ELR (cell line): ENCODE measurements around the gene GRK6.
A peak's percentile ranks its signal among the peaks of the same experiment; 100 is the strongest.

Experiments
- DNase-seq: peaks from one replicate; pipeline ENCODE4 v3.0.0-alpha.2; 2015; ENCODE audit warnings: low read depth

GRK6 gene

DNA sequence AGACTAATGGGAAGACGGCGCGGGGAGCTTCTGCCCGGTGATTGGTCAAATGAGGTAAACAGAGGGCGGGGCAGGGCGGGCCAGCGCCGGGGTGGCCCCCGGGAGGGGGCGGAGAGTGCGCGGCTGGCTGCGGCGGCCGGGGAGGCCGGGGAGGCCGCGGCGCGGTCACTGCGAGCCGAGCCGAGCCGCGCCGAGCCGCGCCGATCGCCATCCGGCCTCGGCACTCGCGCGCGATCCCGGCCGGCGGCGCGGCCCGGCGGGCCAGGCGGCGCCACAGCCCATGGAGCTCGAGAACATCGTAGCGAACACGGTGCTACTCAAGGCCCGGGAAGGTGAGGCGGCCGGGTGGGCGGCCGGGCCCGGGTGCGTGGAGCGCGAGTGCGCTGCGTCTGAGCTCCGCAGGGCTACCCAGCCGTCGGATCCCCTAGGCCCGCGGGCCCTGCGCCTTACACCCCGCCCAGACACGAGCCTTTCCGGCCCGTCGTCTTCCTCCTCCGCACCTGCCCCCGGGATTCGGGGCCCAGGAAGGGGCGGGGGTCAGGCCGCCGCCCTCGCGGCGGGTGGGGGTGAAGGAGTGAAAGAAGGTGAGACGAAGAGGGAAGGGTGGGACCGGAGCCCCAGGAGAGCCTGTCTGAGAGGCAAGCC, at the start of gene GRK6:
TSS of gene GRK6 (plus strand) at position 111 of the 645 bp plus-strand sequence. CDS start at position 281, 170 bp downstream.
- DNase-seq: peak; percentile 60

DNA sequence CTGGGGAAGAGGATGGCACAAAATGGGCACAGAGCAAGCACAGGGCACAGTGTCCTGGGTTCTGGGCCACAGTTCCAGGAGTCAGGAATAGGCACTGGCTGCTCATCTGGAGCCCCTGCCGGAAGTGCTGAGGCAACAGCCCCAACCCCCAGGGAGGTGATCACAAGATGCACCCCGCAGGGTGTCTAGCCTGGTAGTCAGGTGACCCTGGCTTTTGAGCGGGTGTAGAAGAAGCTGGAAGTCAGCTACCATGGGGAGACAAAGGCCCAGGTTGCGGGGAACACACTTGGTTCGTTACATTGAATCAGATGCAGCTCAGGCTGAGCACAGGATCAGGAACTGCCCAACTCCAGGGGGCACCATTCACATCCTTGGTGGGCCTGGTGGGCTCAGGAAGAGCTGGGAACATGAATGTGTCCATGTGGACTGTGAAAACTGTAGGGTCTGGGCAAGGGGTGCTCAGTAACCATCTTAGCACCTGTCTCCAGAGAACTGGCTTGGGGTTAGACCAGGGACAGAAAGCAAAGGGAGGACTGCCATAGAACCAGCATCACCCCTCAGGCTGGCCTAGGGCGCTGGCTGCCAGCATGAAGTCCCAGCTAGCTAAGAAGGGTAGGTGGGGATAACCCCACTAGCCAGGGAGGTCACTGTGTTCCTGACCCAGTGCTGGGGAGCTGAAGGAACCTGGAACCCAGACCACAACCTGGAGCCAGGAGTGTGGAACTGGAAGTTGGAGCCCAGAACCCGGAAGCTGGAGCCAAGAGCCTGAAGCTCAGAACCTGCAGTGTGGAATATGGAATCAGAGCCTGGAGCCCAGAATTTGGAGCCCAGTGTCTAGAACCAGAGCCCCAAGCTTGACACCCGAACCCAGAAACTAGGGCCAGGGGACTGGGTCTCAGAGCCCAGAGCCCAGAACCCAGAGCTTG, 48.4 kb upstream of the GRK6 start:
- no peak for DNase-seq

DNA sequence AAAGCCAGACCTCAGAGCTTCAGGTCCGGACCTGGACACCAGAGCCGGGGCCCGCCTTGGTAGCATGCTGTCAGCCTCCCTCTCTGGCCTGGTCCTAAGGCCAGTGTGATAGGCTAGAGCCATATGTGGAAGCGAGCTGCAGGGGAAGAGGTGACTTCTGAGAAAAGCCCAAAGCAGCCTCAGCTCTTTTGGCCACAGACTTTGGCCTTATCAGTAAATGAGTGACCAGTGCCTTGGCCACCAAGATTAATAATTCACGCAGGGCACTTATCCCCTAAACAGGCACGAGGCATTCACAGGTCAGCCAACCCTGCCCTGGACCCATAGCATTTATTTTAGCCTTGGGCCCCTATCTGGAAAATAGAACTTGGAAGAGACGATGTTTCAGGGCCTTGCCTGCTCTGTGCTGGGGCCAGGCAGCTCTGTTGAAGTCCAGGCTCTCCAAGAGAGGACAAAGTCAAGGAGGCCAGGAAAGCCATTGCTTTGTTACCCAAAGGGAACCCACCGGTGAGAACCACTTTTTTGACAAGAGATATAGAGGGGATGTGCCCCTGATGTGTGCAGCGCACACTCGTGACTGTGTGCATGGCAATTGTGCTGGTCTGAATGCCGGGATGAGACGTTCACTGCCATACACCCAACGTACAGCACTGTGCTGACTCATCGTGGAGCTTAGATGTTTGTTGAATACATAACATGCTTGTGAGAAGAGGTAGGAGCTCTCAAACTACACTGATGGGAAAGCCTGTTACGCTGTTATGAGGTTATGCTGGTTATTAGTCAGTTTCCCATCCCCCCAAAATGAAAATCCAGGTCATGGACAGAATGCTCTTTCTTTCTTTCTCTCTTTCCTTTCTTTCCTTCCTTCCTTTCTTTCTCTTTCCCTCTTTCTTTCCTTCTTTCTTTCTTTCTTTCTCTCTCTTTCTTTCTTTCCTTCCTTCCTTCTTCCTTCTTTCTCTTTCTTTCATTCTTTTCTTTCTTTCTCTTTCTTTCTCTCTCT, 47.3 kb upstream of the GRK6 start:
- DNase-seq: peak; percentile 93

DNA sequence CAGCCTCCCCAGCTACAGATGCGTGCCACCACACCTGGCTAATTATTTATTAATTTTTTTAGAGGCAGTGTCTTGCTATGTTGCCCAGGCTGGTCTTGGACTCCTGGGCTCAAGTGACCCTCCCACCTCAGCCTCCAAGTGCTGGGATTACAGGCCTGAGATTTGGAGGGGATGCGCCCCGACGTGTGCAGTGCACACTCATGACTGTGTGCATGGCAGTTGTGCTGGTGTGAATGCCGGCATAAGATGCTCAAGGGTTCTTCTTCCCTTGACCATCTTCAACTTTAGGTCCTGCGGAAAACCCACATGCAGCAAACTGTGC, 45.7 kb upstream of the GRK6 start:
- DNase-seq: no peak

DNA sequence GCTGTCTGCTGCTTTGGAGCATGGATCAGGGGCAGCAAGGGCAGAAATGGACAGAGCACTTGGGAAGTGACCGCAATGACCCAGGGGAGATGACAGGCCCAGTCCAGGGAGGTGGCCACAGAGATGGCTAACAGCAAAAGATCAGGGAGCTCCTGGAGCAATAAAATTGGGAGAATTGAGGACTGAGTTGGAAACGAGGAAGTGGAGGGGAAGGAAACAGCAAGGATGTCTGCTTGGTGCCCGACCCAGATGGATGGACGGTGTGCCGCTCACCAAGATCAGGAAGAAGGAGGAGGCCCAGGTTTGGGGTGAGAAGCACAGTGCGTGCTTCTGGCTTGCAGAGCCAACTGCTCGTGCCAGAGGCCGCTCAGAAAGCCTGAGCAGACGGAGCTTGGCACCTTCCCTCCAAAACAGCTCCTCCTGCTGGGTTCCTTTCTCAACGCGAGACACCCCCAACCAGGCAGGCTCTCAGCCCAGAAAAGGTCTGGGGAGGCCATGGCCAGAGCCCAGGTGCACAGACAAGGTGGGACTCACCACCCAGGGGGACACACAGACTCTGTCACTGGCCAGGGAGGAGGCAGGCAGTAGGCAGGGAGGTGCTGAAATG, 44.0 kb upstream of the GRK6 start:
- peak; percentile 40 for DNase-seq

DNA sequence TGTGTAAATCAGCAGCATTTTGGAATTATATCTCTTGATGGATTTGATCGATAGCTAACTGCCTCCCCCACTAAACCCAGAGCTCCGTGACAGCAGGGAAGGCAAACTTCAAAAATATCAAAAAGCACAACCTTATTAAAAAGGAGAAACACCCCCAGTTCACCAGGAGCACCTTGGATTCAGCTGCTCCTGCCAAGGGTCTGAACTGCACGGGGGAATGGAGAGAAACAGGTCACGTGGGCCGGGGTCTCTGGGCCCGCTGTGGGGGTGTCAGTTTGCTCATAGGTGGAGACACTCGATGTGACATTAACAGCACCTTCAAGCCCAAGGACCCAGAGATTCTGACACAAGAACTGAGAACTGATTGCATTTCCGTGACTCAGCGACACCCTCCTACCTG, 43.3 kb upstream of the GRK6 start:
- DNase-seq: no peak

DNA sequence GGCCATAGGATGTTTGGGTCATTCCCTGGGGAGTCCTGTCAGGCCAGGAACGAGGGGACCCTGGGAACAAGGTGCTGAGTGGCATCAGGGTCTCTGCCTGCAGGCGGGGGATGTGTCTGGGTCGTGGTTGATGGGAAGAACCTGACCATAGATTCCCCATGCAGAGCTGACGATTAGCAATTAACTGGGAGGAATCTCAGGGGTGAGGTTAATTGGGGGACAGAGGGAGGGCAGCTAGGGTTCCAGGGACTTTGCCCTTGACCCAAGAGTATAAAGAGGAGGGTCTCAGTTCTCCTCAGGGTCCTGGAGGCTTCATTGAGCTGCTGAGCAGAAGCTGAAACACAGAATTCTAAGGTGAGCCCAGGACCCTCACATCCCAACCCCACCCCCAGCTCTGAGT, 42.3 kb upstream of the GRK6 start, which contains the start of gene SLC34A1:
TSS of gene SLC34A1 (plus strand) at position 301 of the 400 bp plus-strand sequence. CDS start 1,308 bp downstream, outside the sequence.
- no peak for DNase-seq

DNA sequence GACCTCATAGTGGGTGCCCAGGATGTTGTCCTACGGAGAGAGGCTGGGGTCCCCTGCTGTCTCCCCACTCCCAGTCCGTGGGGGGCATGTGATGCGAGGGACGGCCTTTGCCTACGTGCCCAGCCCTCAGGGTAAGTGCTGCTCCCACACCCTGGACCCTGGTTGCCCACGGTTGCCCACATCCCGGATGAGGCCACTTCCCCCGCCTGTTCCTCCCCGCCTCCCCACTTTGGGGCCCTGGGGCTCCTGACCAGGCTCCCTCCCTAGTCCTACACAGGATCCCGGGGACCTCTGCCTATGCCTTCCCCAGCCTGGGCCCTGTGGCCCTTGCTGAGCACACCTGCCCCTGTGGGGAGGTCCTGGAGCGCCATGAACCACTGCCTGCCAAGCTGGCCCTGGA, 40.8 kb upstream of the GRK6 start:
- DNase-seq: no peak

DNA sequence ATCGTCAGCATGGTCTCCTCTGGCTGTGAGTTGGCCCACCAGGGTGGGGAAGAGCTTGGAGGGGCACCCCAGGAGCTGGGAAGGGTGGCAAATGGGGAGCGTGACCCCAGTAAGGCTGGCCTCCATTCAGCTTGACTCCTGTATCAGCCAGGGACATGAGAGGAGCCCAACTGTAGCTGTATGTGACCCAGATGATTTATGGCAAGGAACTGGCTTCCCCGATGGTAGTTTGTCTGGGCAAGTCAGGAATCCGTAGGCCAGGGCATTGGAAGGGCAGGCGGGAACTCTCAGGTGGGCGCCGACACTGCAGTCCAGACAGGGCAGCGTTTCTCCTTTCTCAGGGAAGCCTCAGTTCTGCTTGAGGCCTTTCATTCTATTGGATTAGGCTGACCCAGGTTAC, 39.9 kb upstream of the GRK6 start:
- DNase-seq: no peak

DNA sequence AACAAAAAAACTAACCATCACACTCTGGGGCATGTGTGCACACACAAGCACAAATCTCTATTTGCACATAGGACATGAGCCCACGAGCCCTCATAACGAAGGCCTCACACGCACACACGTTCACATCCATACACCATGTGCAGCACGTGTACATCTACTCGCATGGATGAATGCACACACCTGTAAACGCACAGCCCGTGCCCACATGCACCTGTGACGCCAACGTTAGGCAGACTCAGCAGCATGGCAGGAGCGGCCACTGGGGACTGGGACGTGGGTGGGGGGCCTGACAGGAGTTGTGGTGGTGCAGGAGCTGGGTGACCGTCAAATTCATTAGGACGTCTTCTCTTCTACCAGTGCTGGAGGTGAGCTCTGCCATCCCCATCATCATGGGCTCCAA, 39.1 kb upstream of the GRK6 start:
- no peak for DNase-seq

DNA sequence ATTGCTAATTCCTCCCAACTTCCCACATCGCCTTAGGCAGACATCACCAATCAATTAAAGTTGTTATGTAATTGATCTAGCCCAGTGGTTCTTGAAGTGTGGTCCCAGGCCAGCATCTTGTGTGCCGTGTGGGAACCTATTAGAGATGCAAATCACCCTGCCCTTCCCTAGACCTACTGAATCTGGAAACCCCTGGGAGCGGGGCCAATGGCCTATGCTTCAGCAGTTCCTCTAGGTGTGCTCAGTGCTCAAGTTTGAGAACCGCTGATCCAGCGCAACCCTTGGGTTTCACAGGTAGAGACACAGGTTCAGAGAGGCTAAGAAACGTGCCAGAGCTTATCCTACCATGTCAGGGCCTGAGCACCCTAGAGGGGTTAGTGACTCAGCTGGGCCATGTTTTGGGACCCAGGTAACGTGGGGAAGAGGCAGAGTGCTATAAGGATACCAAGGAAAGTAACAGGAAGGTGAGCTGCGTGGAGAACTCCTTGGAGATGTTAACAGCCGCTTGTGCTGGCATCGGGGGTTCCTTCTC, 37.9 kb upstream of the GRK6 start:
- no peak for DNase-seq

DNA sequence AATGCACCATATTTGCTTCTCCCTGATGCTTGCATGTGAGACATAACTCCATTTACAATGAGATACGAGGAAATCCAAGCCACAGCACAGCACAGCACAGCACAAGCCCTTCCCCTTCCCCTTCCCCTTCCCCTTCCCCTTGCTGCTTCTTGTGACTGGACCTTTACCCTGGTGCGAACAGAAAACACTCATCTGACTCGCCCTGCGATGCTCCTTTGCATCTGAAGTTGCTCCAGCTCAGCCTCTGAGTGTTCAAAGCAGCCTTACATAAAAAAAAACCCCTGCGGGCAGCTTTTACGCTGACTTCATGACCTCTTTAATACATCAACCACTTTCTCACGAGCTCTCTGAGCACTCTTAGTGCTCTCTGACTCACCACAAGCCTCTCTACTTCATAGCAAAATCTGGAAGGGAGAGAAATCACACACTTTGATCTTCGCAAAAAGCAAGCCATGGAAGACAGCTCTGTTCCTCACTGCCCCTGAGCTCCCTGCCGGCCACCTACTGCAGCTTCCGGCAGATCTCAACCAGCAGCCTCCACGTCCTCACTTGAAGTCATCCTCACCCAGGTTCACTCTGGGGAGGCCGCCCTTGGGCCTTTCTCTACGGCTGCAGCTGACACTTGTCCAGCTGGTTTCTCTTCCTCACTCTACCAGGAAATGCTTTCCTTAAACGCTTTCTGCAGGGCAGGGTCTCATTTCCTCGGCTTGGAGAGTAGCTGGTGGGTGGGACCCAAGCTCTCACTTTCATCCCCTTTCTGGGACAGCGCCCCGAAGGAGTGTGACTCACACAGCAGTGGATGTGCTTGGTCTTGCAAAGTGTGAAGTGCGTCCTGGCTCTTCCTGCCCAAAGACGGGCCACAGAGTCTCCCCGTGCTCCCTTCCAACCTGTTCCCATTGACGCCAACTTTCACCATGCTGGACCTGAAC, 37.0 kb upstream of the GRK6 start:
- DNase-seq: peak; percentile 99

DNA sequence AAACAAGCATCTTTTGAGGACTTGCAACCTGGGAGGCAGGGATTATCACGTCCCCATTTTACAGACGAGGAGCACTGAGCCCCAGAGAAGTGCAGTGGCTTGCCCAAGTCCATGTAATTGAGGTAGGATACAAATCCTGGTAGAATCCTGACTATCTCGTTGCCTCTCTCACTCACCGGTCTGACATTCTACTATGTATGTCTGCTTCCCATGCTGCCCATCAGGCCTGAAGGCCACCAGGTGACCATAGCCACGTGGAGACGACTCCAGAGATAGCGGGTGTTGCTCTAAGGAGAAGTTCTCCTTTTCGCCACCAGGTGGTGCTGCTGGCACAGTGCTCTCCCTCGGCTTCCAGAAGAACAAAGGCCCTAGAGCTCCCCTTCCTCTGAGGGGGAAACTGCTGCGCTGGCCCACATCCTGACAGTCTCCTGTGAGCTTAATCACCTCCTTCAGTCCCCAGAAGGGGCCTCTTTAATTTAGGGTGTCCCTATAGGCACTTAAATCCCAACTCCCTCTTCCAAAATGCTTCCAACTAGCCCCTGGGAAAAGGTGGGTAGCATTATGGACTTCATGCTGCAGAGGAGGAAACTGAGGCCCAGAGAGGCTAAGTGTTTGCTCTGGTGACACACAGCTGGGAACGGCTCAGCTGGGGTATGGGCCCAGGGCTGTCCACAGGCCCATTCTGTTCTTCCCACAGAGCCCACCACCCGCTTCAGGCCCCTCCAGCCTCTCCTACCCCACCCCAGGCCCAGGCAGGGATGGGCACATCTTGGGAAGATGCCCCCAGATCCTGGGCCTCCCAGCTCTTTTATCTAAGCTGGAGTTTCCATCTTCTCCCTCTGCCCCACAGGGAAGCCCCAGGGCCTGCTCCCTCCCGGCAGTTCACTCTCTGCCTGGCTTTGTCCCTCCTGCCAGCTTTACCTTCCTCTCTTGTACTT, 35.8 kb upstream of the GRK6 start:
- DNase-seq: peak; percentile 87

DNA sequence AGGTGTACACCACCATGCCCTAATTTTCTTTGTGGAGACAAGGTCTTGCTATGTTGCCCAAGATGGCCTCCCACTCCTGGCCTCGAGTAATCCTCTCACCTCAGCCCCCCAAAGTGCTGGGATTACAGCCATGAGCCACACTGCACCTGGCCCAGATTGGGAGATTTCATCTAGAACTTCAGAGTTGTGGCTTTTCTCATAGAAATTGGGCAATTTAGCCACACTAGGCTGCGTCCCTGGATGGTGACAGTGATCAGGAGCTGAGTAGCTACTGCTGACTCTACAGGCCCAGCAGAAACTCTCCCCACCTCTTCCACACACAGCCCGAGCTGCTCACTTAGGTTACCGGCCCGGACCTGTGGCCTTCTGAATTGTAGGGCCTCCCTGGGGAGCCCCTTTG, 33.7 kb upstream of the GRK6 start:
- no peak for DNase-seq

DNA sequence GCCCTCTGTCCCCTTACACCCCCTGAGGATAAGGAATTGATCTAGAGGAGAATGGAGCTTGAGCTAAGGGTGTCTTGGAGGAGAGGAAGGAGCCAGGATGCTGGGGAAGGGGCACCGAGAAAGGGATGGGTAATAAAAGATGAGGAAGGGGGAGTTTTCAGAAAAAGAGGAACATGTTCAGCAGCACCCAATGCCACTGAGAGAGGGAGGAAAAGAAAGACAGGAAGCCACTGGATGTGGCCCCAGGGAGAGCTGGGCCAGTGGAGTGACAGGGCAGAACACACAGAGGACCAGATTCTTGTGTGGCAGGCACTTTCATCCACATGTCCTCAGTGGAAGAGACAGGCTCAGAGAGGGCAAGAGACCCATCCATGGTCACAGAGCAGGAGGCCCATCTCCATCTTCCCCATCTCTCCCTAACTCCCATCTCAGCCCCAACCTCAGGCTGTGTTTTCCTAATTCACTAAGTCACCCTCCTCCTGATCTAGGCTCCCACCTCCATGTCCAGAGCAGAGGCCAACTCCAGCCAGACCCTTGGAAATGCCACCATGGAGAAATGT, 33.2 kb upstream of the GRK6 start:
- DNase-seq: no peak

DNA sequence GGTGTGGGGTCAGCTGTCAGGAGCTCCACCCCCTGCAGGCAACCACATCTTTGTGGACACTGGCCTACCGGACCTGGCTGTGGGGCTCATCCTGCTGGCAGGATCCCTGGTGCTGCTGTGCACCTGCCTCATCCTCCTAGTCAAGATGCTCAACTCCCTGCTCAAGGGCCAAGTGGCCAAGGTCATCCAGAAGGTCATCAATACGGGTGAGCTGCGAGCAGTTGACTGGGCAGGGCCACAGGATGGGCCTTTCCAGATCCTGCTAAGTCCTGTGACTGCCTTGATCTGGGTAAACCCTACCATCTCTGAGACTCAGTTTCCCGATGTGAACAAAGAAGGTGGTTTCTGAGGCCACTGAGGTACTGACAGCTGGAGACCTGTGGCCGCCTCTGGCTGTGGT, 32.5 kb upstream of the GRK6 start:
- no peak for DNase-seq

DNA sequence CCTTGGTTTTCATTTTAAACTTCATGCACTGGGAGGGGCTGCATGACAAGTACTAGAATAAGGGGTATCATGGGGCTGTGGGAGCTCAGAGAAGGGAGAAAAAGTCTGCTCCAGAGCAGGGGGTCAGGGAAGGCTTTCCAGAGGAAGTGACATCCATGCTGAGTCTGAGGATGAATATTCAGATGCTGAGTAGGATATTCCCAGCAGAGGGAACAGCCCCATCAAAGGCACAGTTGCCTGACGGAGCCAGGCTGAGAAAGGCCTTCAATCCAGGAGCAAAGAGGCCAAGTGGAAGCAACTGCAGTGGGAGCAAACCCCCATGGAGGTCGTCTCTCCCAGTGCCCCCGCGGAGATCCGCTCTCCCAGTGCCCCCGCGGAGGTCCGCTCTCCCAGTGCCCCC, 30.4 kb upstream of the GRK6 start:
- no peak for DNase-seq

DNA sequence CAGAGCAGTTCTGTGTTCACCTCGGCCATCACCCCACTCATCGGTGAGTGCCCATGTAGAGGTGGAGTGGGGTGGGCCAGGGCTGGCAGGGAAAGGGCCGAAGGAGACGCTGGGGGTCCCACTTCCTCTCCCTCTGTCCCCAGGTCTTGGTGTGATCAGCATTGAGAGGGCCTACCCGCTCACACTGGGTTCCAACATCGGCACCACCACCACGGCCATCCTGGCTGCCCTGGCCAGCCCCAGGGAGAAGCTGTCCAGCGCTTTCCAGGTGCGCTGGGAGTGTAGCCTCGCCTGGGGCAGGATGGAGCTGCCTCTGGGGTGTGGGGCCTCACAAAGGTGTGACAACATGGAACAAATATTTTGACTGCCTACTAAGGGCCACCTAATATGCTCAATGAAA, 29.7 kb upstream of the GRK6 start:
- no peak for DNase-seq

DNA sequence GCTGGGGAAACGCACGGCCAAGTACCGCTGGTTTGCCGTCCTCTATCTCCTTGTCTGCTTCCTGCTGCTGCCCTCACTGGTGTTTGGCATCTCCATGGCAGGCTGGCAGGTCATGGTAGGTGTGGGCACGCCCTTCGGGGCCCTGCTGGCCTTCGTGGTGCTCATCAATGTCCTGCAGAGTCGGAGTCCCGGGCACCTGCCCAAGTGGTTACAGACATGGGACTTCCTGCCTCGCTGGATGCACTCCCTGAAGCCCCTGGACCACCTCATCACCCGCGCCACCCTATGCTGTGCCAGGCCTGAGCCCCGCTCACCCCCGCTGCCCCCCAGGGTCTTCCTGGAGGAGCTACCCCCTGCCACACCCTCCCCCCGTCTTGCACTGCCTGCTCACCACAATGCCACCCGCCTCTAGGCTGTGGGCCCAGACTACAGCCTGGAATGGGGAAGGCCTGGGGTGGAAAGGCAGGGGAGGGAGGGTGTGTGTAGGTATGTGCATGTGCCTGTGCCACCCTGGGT, 28.5 kb upstream of the GRK6 start:
- no peak for DNase-seq
